Activated CD4-positive, alpha-beta T cell treated with anti-CD3 and anti-CD28 coated beads for 1 hour (primary cell): ENCODE results near the gene TLDC2.
"Not testable (repeated sequence)": the region's sequence is repeated elsewhere in the genome, so short reads cannot be mapped to it uniquely, and the experiment has no call there.

ENCODE experiments used
- DNase-seq: peaks from one replicate; pipeline ENCODE4 v3.0.0-alpha.2; 2020

The TLDC2 gene

GRCh38 chr20:36917240-36917639 is 41.3 kb downstream of the TLDC2 start:
- DNase-seq, result no peak

- no peak for DNase-seq
Observed at GRCh38 chr20:36917943-36918342, 42.0 kb downstream of the TLDC2 start.

GRCh38 chr20:36919715-36920333 is 43.9 kb downstream of the TLDC2 start:
- no peak for DNase-seq

GRCh38 chr20:36920334-36920730 is 44.4 kb downstream of the TLDC2 start:
- no peak for DNase-seq

- DNase-seq, result no peak
Observed at GRCh38 chr20:36924167-36925045, 48.5 kb downstream of the TLDC2 start.

- DNase-seq, result no peak
Observed at GRCh38 chr20:36925234-36925633, 49.3 kb downstream of the TLDC2 start.

- no peak for DNase-seq
Observed at GRCh38 chr20:36926653-36927200, 50.8 kb downstream of the TLDC2 start.

- DNase-seq, result no peak
Observed at GRCh38 chr20:36927704-36928103, 51.8 kb downstream of the TLDC2 start.

- DNase-seq, result no peak
Observed at GRCh38 chr20:36929290-36929689, 53.4 kb downstream of the TLDC2 start.

GRCh38 chr20:36929691-36930090 is 53.8 kb downstream of the TLDC2 start:
- no peak for DNase-seq

GRCh38 chr20:36932067-36932466 is 56.1 kb downstream of the TLDC2 start:
- not testable (repeated sequence) for DNase-seq

- no peak for DNase-seq
Observed at GRCh38 chr20:36932476-36933426, 56.8 kb downstream of the TLDC2 start.

GRCh38 chr20:36933571-36933970 is 57.6 kb downstream of the TLDC2 start:
- not testable (repeated sequence) for DNase-seq

GRCh38 chr20:36936341-36936740 is 60.4 kb downstream of the TLDC2 start:
- DNase-seq, result no peak

- not testable (repeated sequence) for DNase-seq
Observed at GRCh38 chr20:36936761-36937401, 60.9 kb downstream of the TLDC2 start.

GRCh38 chr20:36937402-36937770 is 61.4 kb downstream of the TLDC2 start:
- DNase-seq, result no peak

- no peak for DNase-seq
Observed at GRCh38 chr20:36941401-36941835, 65.5 kb downstream of the TLDC2 start.
